SK-N-SH treated with all-trans-retinoic acid at 6 μM for 48 hours (cell line): Measurements from ENCODE around the gene ALDH1B1.

ENCODE experiments used
- ARNTL ChIP-seq: fragments of 450-650 bp; formaldehyde crosslinking; IDR thresholded peaks from 2 replicates; pipeline ENCODE4 v1.5.0; 2020; ENCODE audit warnings: low read depth, mild to moderate bottlenecking, moderate library complexity, borderline replicate concordance
- ESRRG ChIP-seq: fragments of 250-450 bp; sonication (Bioruptor Pico); IDR thresholded peaks from 2 replicates; pipeline ENCODE4 v1.6.1; 2021; ENCODE audit warnings: mild to moderate bottlenecking
- OSR1 ChIP-seq: fragments of 250-450 bp; sonication (Bioruptor Pico); IDR thresholded peaks from 2 replicates; pipeline ENCODE4 v1.8.0; 2022; ENCODE audit warnings: moderate library complexity, mild to moderate bottlenecking, inconsistent platforms
- RARB ChIP-seq: fragments of 250-450 bp; sonication (Bioruptor Pico); IDR thresholded peaks from 2 replicates; pipeline ENCODE4 v1.8.0; 2021; ENCODE audit warnings: mild to moderate bottlenecking, moderate library complexity
- SNAI2 ChIP-seq: fragments of 250-450 bp; sonication (Bioruptor Pico); IDR thresholded peaks from 2 replicates; pipeline ENCODE4 v1.5.0; 2020; ENCODE audit warnings: mild to moderate bottlenecking, moderate library complexity
- ZNF565 ChIP-seq: fragments of 450-650 bp; formaldehyde crosslinking; conservative IDR thresholded peaks from 2 replicates; pipeline ENCODE4 v1.5.0; 2020; ENCODE audit warnings: low read depth, mild to moderate bottlenecking, moderate library complexity
- ZNF70 ChIP-seq: fragments of 450-650 bp; formaldehyde crosslinking; IDR thresholded peaks from 2 replicates; pipeline ENCODE4 v1.5.0; 2020; ENCODE audit warnings: mild to moderate bottlenecking, moderate library complexity
- TF ChIP-seq, protein P1 (sequence below): fragments of 250-450 bp; sonication (Bioruptor Pico); IDR thresholded peaks from 2 replicates; pipeline ENCODE4 v1.5.1; 2020; ENCODE audit warnings: low read depth, mild to moderate bottlenecking, moderate library complexity
- TF ChIP-seq, protein P2 (sequence below): fragments of 250-450 bp; sonication (Bioruptor Pico); IDR thresholded peaks from 2 replicates; pipeline ENCODE4 v1.8.0; 2020; ENCODE audit warnings: mild to moderate bottlenecking, moderate library complexity, borderline replicate concordance
- TF ChIP-seq, protein P3 (sequence below): fragments of 250-450 bp; sonication (Bioruptor Pico); IDR thresholded peaks from 2 replicates; pipeline ENCODE4 v1.5.0; 2020; ENCODE audit warnings: mild to moderate bottlenecking, moderate library complexity

DNA sequence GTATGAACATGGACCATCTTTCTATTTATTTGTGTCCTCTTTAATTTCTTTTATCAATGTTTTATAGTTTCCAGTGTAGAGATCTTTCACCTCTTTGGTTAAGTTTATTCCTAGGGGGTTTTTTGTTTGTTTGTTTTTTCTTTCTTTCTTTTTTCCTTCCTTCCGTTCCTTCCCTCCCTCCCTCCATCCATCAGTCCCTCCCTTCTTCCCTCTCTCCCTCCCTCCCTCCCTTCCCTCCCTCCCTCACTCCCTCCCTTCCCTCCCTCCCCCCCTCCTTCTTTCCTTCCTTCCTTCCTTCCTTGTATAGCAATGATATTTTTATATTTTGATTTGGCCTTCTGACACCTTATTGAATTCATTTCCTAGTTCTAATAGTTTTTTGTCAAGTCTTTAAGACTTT, 55.2 kb downstream of the ALDH1B1 start:
- TF ChIP-seq, protein P1, sequence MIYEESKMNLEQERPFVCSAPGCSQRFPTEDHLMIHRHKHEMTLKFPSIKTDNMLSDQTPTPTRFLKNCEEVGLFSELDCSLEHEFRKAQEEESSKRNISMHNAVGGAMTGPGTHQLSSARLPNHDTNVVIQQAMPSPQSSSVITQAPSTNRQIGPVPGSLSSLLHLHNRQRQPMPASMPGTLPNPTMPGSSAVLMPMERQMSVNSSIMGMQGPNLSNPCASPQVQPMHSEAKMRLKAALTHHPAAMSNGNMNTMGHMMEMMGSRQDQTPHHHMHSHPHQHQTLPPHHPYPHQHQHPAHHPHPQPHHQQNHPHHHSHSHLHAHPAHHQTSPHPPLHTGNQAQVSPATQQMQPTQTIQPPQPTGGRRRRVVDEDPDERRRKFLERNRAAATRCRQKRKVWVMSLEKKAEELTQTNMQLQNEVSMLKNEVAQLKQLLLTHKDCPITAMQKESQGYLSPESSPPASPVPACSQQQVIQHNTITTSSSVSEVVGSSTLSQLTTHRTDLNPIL (CRISPR knock-in tag): no peak
- TF ChIP-seq ARNTL (CRISPR knock-in tag) (no peak), ZNF565 (no peak), SNAI2 (CRISPR knock-in tag) (no peak), OSR1 (CRISPR knock-in tag) (no peak), RARB (CRISPR knock-in tag) (no peak), ZNF70 (CRISPR knock-in tag) (no peak), ESRRG (CRISPR knock-in tag) (no peak)
- TF ChIP-seq, protein P2, sequence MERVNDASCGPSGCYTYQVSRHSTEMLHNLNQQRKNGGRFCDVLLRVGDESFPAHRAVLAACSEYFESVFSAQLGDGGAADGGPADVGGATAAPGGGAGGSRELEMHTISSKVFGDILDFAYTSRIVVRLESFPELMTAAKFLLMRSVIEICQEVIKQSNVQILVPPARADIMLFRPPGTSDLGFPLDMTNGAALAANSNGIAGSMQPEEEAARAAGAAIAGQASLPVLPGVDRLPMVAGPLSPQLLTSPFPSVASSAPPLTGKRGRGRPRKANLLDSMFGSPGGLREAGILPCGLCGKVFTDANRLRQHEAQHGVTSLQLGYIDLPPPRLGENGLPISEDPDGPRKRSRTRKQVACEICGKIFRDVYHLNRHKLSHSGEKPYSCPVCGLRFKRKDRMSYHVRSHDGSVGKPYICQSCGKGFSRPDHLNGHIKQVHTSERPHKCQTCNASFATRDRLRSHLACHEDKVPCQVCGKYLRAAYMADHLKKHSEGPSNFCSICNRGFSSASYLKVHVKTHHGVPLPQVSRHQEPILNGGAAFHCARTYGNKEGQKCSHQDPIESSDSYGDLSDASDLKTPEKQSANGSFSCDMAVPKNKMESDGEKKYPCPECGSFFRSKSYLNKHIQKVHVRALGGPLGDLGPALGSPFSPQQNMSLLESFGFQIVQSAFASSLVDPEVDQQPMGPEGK: no peak
- TF ChIP-seq, protein P3, sequence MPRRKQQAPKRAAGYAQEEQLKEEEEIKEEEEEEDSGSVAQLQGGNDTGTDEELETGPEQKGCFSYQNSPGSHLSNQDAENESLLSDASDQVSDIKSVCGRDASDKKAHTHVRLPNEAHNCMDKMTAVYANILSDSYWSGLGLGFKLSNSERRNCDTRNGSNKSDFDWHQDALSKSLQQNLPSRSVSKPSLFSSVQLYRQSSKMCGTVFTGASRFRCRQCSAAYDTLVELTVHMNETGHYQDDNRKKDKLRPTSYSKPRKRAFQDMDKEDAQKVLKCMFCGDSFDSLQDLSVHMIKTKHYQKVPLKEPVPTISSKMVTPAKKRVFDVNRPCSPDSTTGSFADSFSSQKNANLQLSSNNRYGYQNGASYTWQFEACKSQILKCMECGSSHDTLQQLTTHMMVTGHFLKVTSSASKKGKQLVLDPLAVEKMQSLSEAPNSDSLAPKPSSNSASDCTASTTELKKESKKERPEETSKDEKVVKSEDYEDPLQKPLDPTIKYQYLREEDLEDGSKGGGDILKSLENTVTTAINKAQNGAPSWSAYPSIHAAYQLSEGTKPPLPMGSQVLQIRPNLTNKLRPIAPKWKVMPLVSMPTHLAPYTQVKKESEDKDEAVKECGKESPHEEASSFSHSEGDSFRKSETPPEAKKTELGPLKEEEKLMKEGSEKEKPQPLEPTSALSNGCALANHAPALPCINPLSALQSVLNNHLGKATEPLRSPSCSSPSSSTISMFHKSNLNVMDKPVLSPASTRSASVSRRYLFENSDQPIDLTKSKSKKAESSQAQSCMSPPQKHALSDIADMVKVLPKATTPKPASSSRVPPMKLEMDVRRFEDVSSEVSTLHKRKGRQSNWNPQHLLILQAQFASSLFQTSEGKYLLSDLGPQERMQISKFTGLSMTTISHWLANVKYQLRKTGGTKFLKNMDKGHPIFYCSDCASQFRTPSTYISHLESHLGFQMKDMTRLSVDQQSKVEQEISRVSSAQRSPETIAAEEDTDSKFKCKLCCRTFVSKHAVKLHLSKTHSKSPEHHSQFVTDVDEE (CRISPR knock-in tag): no peak
